Activated naive CD4-positive, alpha-beta T cell treated with anti-CD3 and anti-CD28 coated beads, Interleukin-2, amount 50 U/mL, for 72 hours (primary cell): ENCODE measurements around the gene ADH4. TPM values are rescaled to one million over a fixed set of nuclear protein-coding genes. Genes with fewer than 3 reads are reported as not detected.
"Not testable (repeated sequence)": the region's sequence is repeated elsewhere in the genome, so short reads cannot be mapped to it uniquely, and the experiment has no call there.

ENCODE experiments used
- ATAC-seq, 2 donors: fragments of 150-1000 bp; cut with Tn5 transposase; 2 replicates each; pipeline ENCODE4 v1.10.0; 2021; ENCODE audit warnings: mild to moderate bottlenecking in 2 of 2, moderate library complexity in 2 of 2
- DNase-seq, 2 donors: peaks; one replicate each; pipeline ENCODE4 v3.0.0; 2021 to 2022; ENCODE audit warnings: low spot score in 2 of 2
- H3K27ac Mint-ChIP-seq, 2 donors: one replicate each; pipeline ENCODE4 v1.8.0; 2022; ENCODE audit warnings: mild to moderate bottlenecking in 2 of 2, mixed read lengths in 2 of 2
- H3K36me3 Mint-ChIP-seq, 2 donors: one replicate each; pipeline ENCODE4 v1.8.0; 2022; ENCODE audit warnings: mixed read lengths in 2 of 2
- H3K9me3 Mint-ChIP-seq, 2 donors: one replicate each; pipeline ENCODE4 v1.8.0; 2022; ENCODE audit warnings: mixed read lengths in 2 of 2
- total RNA-seq, 2 donors: library from RNA; stranded (reverse); gene quantifications; one replicate each; pipeline ENCODE4 v1.2.3, GENCODE V29; 2022

ADH4 gene
- total RNA-seq, 2 donors from 2014 or later: not detected

- H3K27ac Mint-ChIP-seq: no peak overlapping the region
- no peaks in the 10 kb centered on the region for H3K9me3 Mint-ChIP-seq
- no peak for DNase-seq
- peaks cover 0 to 6% of the 10 kb centered on the region in 2 donors for H3K36me3 Mint-ChIP-seq
- no peak for ATAC-seq
Measured at GRCh38 chr4:99149426-99150019, 5.4 kb upstream of the ADH4 start.

GRCh38 chr4:99148550-99148949 lies 4.5 kb upstream of the ADH4 start:
- Mint-ChIP-seq H3K9me3 (no peaks in the 10 kb centered on the region), H3K36me3 (peaks cover 0 to 6% of the 10 kb centered on the region in 2 donors), H3K27ac (no peak overlapping the region)
- ATAC-seq (no peak), DNase-seq (no peak)

DNA sequence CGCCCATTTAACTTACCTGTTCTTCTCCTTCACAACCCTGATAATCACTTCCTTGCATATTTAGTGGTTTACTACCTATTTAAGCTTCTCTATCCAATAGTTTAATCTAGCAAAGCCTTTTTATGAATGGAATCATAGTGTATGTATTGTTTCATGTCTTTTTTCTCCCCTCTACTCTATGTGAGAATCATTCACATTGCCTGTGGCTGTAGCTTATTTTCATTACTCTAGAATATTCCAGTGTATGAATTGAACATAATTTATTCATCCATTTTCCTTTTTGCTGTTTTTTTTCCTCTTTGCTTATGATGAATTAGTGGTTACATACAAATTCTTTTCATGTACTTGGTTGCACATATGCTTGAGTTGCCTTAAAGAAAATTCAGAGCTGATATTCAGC lies 490 bp upstream of the ADH4 start:
- no peaks in the 10 kb centered on the region for H3K36me3 Mint-ChIP-seq
- H3K9me3 Mint-ChIP-seq: no peaks in the 10 kb centered on the region
- ATAC-seq (no peak), DNase-seq (no peak)
- H3K27ac Mint-ChIP-seq: no peak overlapping the region

- Mint-ChIP-seq H3K9me3 (no peaks in the 10 kb centered on the region), H3K27ac (no peak overlapping the region), H3K36me3 (no peaks in the 10 kb centered on the region)
- DNase-seq: no peak
- ATAC-seq: no peak
Measured at GRCh38 chr4:99136329-99136728, 7.8 kb downstream of the ADH4 start.

DNA sequence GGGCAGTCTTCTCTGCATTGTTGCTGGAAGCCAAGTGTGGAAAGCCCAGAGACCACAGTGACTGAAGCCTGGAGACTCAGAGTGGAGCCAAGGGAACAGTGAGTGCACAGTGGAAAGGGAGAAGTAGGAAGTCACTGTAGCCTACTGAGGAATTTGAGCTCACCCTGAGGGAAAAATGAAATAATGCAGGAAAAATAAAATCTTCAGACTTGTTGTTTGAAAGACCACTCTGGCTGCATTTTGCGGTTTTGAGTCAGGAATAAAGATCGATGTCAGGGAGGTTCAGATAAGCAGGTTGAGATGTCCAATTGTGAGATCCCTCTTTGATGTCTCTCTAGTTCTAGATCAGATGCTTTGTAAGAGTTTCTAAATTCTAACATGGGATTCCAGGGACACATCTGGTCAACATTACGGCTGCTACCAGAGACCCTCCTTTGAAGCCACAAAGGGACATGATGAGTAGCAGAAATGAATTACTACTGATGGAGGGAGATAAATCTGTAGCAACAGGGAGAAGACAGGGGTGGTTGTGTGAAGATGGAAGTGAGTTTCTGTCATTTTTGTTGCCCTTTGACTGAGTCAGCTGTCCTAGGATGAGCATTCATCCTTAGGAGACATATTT lies 8.4 kb downstream of the ADH4 start:
- ATAC-seq: no peak
- Mint-ChIP-seq H3K36me3 (no peaks in the 10 kb centered on the region), H3K27ac (no peak overlapping the region), H3K9me3 (no peaks in the 10 kb centered on the region)
- no peak for DNase-seq

DNA sequence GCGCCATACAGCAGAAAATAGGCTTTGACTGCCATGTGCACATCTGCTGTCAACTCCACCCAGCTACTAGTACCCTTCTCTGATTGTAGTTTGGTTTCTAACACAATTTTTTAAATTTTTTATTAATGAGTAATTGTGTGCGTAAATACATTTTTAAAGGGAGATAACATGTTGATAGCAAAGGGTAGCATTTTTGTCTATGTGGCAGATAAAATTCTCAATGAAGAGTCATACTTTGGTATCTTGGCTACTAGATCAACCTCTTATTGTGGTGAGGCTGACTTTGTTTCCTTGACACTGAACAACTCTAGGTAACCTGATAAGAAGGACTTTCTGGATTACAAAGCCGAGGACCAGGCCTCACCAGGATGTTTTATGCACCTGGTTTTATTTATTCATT lies 9.5 kb downstream of the ADH4 start:
- DNase-seq (no peak), ATAC-seq (no peak)
- Mint-ChIP-seq H3K9me3 (no peaks in the 10 kb centered on the region), H3K27ac (no peak overlapping the region), H3K36me3 (no peaks in the 10 kb centered on the region)

- H3K36me3 Mint-ChIP-seq: no peaks in the 10 kb centered on the region
- ATAC-seq (no peak), DNase-seq (no peak)
- no peak overlapping the region for H3K27ac Mint-ChIP-seq
- H3K9me3 Mint-ChIP-seq: no peaks in the 10 kb centered on the region
Measured at GRCh38 chr4:99131378-99131777, 12.7 kb downstream of the ADH4 start.

GRCh38 chr4:99126376-99126775 lies 17.7 kb downstream of the ADH4 start:
- DNase-seq (no peak), ATAC-seq (no peak)
- H3K36me3 Mint-ChIP-seq: no peaks in the 10 kb centered on the region

DNA sequence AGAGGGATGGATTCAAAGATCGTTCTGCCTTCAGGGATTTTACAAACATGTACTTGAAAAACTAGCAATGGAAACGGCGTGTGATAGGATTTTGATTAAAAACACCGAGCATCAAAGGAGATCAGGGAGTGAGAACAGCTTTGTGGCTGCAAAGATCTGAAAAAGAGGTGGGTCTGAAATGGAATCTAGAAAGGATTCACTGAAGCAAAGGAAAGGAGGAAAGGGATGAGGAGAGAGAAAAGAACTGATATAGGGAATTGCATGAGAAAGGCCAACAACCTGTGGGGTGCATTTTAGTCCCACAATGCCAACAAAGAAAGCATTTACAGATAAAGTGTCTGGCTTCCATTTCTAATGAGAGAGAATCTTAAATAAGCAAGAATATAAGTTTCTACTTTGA lies 23.1 kb downstream of the ADH4 start:
- no peaks in the 10 kb centered on the region for H3K9me3 Mint-ChIP-seq
- ATAC-seq (no peak), DNase-seq (no peak)
- no peaks in the 10 kb centered on the region for H3K36me3 Mint-ChIP-seq
- no peak overlapping the region for H3K27ac Mint-ChIP-seq

More at GRCh38 chr4:99126376-99126775, 17.7 kb downstream of the ADH4 start:
- no peaks in the 10 kb centered on the region for H3K9me3 Mint-ChIP-seq
- no peak overlapping the region for H3K27ac Mint-ChIP-seq

- ATAC-seq: no peak
- no peaks in the 10 kb centered on the region for H3K36me3 Mint-ChIP-seq
- H3K27ac Mint-ChIP-seq: no peak overlapping the region
- H3K9me3 Mint-ChIP-seq: no peaks in the 10 kb centered on the region
- no peak for DNase-seq
Measured at GRCh38 chr4:99120501-99120900, 23.6 kb downstream of the ADH4 start.

GRCh38 chr4:99117876-99118693 lies 26.0 kb downstream of the ADH4 start:
- H3K27ac Mint-ChIP-seq: no peak overlapping the region

DNA sequence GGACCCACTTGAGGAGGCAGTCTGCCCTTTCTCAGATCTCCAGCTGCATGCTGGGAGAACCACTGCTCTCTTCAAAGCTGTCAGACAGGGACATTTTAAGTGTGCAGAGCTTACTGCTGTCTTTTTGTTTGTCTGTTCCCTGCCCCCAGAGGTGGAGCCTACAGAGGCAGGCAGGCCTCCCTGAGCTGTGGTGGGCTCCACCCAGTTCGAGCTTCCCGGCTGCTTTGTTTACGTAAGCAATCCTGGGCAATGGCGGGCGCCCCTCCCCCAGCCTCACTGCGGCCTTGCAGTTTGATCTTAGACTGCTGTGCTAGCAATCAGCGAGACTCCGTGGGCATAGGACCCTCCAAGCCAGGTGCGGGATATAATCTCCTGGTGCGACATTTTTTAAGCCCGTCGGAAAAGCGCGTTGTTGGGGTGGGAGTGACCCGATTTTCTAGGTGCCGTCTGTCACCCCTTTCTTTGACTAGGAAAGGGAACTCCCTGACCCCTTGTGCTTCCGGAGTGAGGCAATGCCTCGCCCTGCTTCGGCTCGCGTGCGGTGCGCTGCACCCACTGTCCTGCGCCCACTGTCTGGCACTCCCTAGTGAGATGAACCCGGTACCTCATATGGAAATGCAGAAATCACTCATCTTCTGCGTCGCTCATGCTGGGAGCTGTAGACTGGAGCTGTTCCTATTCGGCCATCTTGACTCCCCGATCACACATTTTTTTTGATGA lies 26.8 kb downstream of the ADH4 start:
- DNase-seq, H3K36me3 Mint-ChIP-seq, H3K27ac Mint-ChIP-seq, H3K9me3 Mint-ChIP-seq, ATAC-seq: not testable (repeated sequence)

More at GRCh38 chr4:99117876-99118693, 26.0 kb downstream of the ADH4 start:
- no peak for ATAC-seq
- DNase-seq: no peak
- Mint-ChIP-seq H3K36me3 (no peaks in the 10 kb centered on the region), H3K9me3 (no peaks in the 10 kb centered on the region)

DNA sequence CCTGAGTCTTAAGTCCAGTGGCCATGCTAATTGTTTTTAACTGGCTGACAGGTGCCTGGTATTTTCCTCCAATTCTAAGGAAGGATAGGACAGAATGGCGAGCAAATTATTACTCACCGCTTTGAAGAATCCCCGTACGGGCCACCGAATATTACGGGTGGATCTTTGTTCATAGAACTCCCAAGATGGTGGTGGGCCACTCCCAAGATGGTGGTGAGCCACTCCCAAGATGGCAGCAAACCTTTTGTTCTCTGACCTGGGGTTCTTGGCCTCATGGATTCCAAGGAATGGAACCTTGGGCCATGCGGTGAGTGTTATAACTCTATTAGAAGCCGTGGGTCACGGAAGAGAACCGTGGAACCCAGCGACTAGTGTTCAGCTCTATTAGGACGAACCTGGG lies 34.8 kb downstream of the ADH4 start:
- not testable (repeated sequence) for H3K9me3 Mint-ChIP-seq, H3K36me3 Mint-ChIP-seq, ATAC-seq, H3K27ac Mint-ChIP-seq, DNase-seq

DNA sequence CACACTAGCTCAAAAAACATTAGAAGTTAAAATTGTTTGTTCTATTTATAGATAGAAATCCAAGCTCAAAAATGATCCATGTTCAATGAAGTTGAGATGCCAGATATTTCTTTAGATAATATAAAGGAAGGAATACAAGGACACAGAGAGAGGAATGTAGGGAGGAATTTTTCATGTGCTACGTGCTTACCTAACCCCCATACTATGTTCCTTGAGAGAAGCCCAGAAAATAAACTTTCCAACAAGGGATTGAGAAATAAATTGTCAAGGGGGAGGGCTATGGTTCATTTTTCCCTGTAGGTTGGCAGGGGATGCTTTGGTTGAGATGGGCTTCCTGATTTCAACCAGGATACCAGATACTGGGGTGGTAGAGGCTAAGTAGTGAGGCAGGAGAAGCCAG lies 39.9 kb downstream of the ADH4 start:
- H3K36me3 Mint-ChIP-seq: no peaks in the 10 kb centered on the region
- DNase-seq (no peak), ATAC-seq (no peak)
- H3K9me3 Mint-ChIP-seq: no peaks in the 10 kb centered on the region
- H3K27ac Mint-ChIP-seq: no peak overlapping the region

GRCh38 chr4:99103166-99103565 lies 40.9 kb downstream of the ADH4 start:
- no peaks in the 10 kb centered on the region for H3K36me3 Mint-ChIP-seq
- no peak overlapping the region for H3K27ac Mint-ChIP-seq
- ATAC-seq (no peak), DNase-seq (no peak)
- no peaks in the 10 kb centered on the region for H3K9me3 Mint-ChIP-seq

- no peaks in the 10 kb centered on the region for H3K36me3 Mint-ChIP-seq
- no peak overlapping the region for H3K27ac Mint-ChIP-seq
- ATAC-seq (no peak), DNase-seq (no peak)
- H3K9me3 Mint-ChIP-seq: no peaks in the 10 kb centered on the region
Measured at GRCh38 chr4:99102634-99103033, 41.5 kb downstream of the ADH4 start.

- no peaks in the 10 kb centered on the region for H3K9me3 Mint-ChIP-seq
- no peak for DNase-seq
- no peak overlapping the region for H3K27ac Mint-ChIP-seq
- ATAC-seq: no peak
- H3K36me3 Mint-ChIP-seq: no peaks in the 10 kb centered on the region
Measured at GRCh38 chr4:99100876-99101275, 43.2 kb downstream of the ADH4 start.
